A549 (cell line): ENCODE results near the gene SLC9C1.

Experiments
- CEBPB ChIP-seq, 2 experiments: fragments of >200 bp in 1 of 2; sonication (Bioruptor Twin) in 1 of 2; formaldehyde crosslinking in 1 of 2; IDR thresholded peaks; 2 replicates each; pipeline ENCODE4 v1.6.1; 2012 to 2016
- CTCF ChIP-seq: fragments of >200 bp; sonication (Bioruptor Twin); formaldehyde crosslinking; IDR thresholded peaks from 3 replicates; pipeline ENCODE4 v1.5.1; 2016
- ELK1 ChIP-seq: fragments of 150-350 bp; IDR thresholded peaks from 2 replicates; pipeline ENCODE4 v1.6.1; 2014; ENCODE audit warnings: low read depth, mild to moderate bottlenecking, low read length
- EP300 ChIP-seq, 2 experiments: fragments of >200 bp; sonication (Bioruptor Twin); formaldehyde crosslinking; IDR thresholded peaks; 2 replicates in 1 of 2; 3 replicates in 1 of 2; pipeline ENCODE4 v1.6.1; 2016 to 2017
- ESRRA ChIP-seq: fragments of 150-350 bp; IDR thresholded peaks from 2 replicates; pipeline ENCODE4 v1.6.1; 2014; ENCODE audit warnings: mild to moderate bottlenecking, low read length, borderline replicate concordance
- KDM5A ChIP-seq: fragments of 200-600 bp; sonication (generic); IDR thresholded peaks from 2 replicates; pipeline ENCODE4 v1.6.1; 2016; ENCODE audit warnings: antibody characterized with exemption, mild to moderate bottlenecking
- MAZ ChIP-seq: fragments of 150-350 bp; IDR thresholded peaks from 2 replicates; pipeline ENCODE4 v1.6.1; 2014; ENCODE audit warnings: antibody characterized with exemption, low read depth, low read length, borderline replicate concordance
- POLR2AphosphoS2 ChIP-seq: conservative IDR thresholded peaks from 2 replicates; pipeline ENCODE4 v1.6.1; 2012; ENCODE audit warnings: low read length, improper control_type of control experiment, inconsistent platforms
- ZNF302 ChIP-seq: fragments of 250-450 bp; sonication (Bioruptor Pico); IDR thresholded peaks from 2 replicates; pipeline ENCODE4 v1.9.0; 2021; ENCODE audit warnings: inconsistent platforms, mild to moderate bottlenecking, moderate library complexity

GRCh38 chr3:112115161-112115739 is 178.8 kb downstream of the SLC9C1 start:
- TF ChIP-seq CTCF (no peak), KDM5A (no peak), ZNF302 (CRISPR knock-in tag) (no peak), ELK1 (no peak), ESRRA (no peak), MAZ (no peak), EP300 (IDR thresholded peaks at IDR 0.05) (no peak), CEBPB (IDR thresholded peaks at IDR 0.05) (no peak), POLR2AphosphoS2 (no peak)
